ENCODE results near the gene ADRA2B. TPM values are rescaled to one million over a fixed set of nuclear protein-coding genes. Genes with fewer than 3 reads are reported as not detected.

ADRA2B gene
- total and polyA plus RNA-seq, 2 experiments from 2014 or later, result 0.66 to 0.87 TPM

DNA sequence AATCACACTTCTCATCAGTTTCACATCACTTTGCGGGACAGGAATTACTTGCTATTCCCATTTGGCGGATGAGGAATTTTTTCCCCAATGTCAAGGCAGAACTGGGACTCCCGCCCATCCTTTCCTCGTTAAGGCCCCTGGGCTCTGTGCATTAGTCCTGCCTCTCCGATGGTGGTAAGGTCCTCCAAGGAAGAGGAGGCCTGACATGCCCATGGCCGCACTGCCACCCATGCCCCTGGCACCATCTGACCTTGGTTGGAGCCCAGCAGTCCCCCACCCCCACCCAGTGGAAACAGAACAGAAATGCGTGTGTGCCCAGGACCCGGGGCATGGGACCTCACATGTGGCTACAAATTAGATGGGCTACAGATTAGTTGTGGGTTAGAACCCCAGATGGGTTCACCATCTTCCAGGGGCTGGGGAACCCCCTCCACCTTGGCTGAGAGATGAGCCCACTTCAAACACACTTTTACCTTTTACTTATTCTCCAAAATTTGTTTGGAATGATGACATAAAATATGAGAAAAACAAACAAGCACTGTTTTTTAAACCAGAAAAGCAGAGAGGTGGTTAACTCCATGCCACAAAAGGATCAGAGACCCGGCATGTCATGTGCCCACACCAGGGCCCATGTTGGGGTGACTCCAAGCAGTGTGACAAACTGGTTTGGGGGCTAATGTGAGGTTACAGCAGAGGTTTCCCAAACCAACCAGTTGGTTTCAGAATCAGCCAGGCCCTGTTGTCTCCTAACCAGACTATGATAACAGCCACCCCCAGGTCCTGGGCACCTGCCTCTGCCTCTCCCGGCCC lies 39.8 kb upstream of the ADRA2B start:
- no peak overlapping the region for H3K27ac ChIP-seq
- no peak for DNase-seq (ENCODE audit: low spot score)
- WGBS (ENCODE audit: low lambda C conversion rate, missing lambda C conversion rate), result 86% methylated on average over 10 of the region's 10 CpGs

DNA sequence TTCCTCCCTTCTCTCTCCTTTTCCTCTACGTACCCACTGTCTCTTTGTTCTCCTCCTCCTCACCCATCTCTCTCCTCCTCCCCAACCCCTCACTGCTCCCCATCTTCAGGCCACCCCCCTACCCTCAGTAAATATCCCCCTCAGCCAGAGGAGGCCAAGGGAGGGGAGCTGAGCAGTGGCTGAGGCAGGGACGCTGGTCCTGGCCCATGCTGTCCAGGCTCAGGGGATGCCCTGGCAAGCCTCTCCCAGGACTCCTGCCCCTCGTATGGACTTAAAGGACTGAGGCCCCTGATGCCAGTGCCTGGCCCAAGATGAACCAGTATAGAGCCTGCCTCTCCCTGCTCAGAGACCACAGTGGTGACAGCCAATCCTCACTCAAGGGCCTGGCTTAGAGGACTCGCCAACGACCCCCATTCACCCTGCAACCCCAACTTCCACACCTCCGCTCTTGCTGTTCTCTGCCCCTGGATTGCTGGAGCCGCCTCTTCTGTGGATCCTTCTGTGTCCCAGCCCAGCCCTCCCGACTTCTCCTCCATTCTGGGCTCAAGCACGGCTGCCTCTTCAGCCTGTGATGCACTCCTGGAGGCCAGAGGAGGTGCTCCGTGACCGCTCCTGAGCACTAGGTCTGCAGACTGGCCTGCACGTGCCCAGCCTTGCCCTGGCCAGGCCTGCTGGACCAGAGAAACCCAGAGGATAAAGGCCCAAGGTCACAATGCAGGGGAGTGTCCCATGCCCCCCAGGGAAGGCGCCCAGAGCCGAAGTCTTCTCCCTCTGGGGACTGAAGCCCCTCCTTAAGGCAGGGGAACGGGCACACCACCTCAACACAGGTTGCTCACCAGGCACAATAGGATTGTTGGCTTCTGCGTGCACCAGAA lies 38.4 kb upstream of the ADRA2B start:
- no peak overlapping the region for H2AFZ ChIP-seq
- H3K4me1 ChIP-seq (ENCODE audit: insufficient read depth), result no peaks in the 10 kb centered on the region
- no peak overlapping the region for H3K4me3 ChIP-seq
- H3K79me2 ChIP-seq, result no peaks in the 10 kb centered on the region
- no peaks in the 10 kb centered on the region for H3K36me3 ChIP-seq (replicated peaks; ENCODE audit: insufficient read depth, low read depth)
- H3K27ac ChIP-seq, result no peak overlapping the region
- H3K9me3 ChIP-seq (ENCODE audit: low read depth), result no peaks in the 10 kb centered on the region
- 83% methylated on average over 15 of the region's 16 CpGs for WGBS (ENCODE audit: low lambda C conversion rate, missing lambda C conversion rate)
- no peaks in the 10 kb centered on the region for H4K20me1 ChIP-seq (ENCODE audit: insufficient read depth, poor library complexity, severe bottlenecking)
- H3K9me2 ChIP-seq (replicated peaks; ENCODE audit: insufficient read depth), result no peaks in the 10 kb centered on the region
- DNase-seq (ENCODE audit: low spot score), result no peak
- TF ChIP-seq, protein P1, sequence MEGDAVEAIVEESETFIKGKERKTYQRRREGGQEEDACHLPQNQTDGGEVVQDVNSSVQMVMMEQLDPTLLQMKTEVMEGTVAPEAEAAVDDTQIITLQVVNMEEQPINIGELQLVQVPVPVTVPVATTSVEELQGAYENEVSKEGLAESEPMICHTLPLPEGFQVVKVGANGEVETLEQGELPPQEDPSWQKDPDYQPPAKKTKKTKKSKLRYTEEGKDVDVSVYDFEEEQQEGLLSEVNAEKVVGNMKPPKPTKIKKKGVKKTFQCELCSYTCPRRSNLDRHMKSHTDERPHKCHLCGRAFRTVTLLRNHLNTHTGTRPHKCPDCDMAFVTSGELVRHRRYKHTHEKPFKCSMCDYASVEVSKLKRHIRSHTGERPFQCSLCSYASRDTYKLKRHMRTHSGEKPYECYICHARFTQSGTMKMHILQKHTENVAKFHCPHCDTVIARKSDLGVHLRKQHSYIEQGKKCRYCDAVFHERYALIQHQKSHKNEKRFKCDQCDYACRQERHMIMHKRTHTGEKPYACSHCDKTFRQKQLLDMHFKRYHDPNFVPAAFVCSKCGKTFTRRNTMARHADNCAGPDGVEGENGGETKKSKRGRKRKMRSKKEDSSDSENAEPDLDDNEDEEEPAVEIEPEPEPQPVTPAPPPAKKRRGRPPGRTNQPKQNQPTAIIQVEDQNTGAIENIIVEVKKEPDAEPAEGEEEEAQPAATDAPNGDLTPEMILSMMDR (IDR thresholded peaks at IDR 0.05; ENCODE audit: poor library complexity), result no peak
- no peak for TF ChIP-seq EZH2 (IDR thresholded peaks at IDR 0.05; ENCODE audit: borderline replicate concordance)
- no peak for TF ChIP-seq EZH2phosphoT487 (IDR thresholded peaks at IDR 0.05; ENCODE audit: low read depth, severe bottlenecking, unreplicated experiment)
- H3K27me3 ChIP-seq, result no peaks in the 10 kb centered on the region
- H3K4me2 ChIP-seq, result no peak overlapping the region

More for the DNA sequence above, 39.8 kb upstream of the ADRA2B start:
- H3K36me3 ChIP-seq (replicated peaks; ENCODE audit: insufficient read depth, low read depth), result no peaks in the 10 kb centered on the region
- H2AFZ ChIP-seq, result no peak overlapping the region
- no peaks in the 10 kb centered on the region for H3K27me3 ChIP-seq
- no peaks in the 10 kb centered on the region for H3K4me1 ChIP-seq (ENCODE audit: insufficient read depth)
- H3K4me2 ChIP-seq, result no peak overlapping the region
- no peak for TF ChIP-seq EZH2phosphoT487 (IDR thresholded peaks at IDR 0.05; ENCODE audit: low read depth, severe bottlenecking, unreplicated experiment)
- no peak for TF ChIP-seq EZH2 (IDR thresholded peaks at IDR 0.05; ENCODE audit: borderline replicate concordance)
- TF ChIP-seq, protein P1 (IDR thresholded peaks at IDR 0.05; ENCODE audit: poor library complexity), result no peak
- no peak overlapping the region for H3K4me3 ChIP-seq
- H3K79me2 ChIP-seq, result no peaks in the 10 kb centered on the region
- no peaks in the 10 kb centered on the region for H3K9me2 ChIP-seq (replicated peaks; ENCODE audit: insufficient read depth)
- no peaks in the 10 kb centered on the region for H3K9me3 ChIP-seq (ENCODE audit: low read depth)
- H4K20me1 ChIP-seq (ENCODE audit: insufficient read depth, poor library complexity, severe bottlenecking), result no peaks in the 10 kb centered on the region

DNA sequence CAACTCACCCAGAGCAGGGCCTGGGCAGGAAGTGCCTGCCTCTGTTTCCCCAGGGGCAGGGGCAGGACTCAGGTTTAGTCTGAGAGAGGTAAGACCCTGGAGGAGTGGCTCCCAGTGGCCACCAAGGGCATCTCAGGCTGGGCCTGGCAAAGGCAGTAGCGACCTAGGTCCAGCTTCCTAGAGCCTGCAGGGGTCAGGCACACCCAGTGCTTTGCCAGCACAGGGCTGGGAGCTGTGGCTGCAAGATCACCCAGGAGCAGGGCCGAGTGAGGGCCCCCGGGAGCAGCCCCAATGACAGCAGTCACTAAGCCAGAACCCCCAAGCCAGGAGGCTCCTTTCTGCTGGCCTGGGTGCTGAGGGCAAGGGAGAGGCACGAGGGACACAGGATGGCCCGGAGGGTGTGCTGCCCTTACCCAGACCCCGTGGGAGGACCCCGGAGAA lies 37.6 kb upstream of the ADRA2B start:
- DNase-seq (ENCODE audit: low spot score), result peak; percentile 6
- H2AFZ ChIP-seq, result no peak overlapping the region
- no peaks in the 10 kb centered on the region for H3K36me3 ChIP-seq (replicated peaks; ENCODE audit: insufficient read depth, low read depth)
- no peak overlapping the region for H3K4me3 ChIP-seq
- no peaks in the 10 kb centered on the region for H3K9me2 ChIP-seq (replicated peaks; ENCODE audit: insufficient read depth)
- no peak overlapping the region for H3K4me2 ChIP-seq
- no peaks in the 10 kb centered on the region for H3K79me2 ChIP-seq
- H4K20me1 ChIP-seq (ENCODE audit: insufficient read depth, poor library complexity, severe bottlenecking), result no peaks in the 10 kb centered on the region
- TF ChIP-seq EZH2 (IDR thresholded peaks at IDR 0.05; ENCODE audit: borderline replicate concordance) (no peak), EZH2phosphoT487 (IDR thresholded peaks at IDR 0.05; ENCODE audit: low read depth, severe bottlenecking, unreplicated experiment) (no peak)
- TF ChIP-seq, protein P1 (IDR thresholded peaks at IDR 0.05; ENCODE audit: poor library complexity), result no peak
- H3K9me3 ChIP-seq (ENCODE audit: low read depth), result no peaks in the 10 kb centered on the region
- no peak overlapping the region for H3K27ac ChIP-seq
- H3K27me3 ChIP-seq, result no peaks in the 10 kb centered on the region
- H3K4me1 ChIP-seq (ENCODE audit: insufficient read depth), result peaks cover 1% of the 10 kb centered on the region
- 91% methylated on average over 7 of the region's 7 CpGs for WGBS (ENCODE audit: low lambda C conversion rate, missing lambda C conversion rate)
